Liver (tissue), 9 donors: ENCODE measurements around the gene STAT1. TPM values are rescaled to one million over a fixed set of nuclear protein-coding genes. Genes with fewer than 3 reads are reported as not detected.

Source experiments
- DNase-seq: peaks from one replicate; pipeline ENCODE4 v3.0.0-alpha.2; 2017; ENCODE audit warnings: low spot score
- H3K27ac ChIP-seq, 2 donors: one replicate each; pipeline ENCODE4 v1.7.0; 2013; ENCODE audit warnings: inconsistent platforms in 2 of 2, low read length in 2 of 2, control low read depth in 1 of 2, low read depth in 1 of 2, mild to moderate bottlenecking in 1 of 2
- H3K27me3 ChIP-seq, 4 donors: one replicate each; pipeline versions ENCODE4 v1.6.1 to v1.7.0; 2013; ENCODE audit warnings: low read length in 3 of 4, inconsistent platforms in 1 of 4, mild to moderate bottlenecking in 1 of 4, moderate library complexity in 1 of 4; ENCODE audit not compliant: control insufficient read depth in 4 of 4, insufficient read depth in 4 of 4
- H3K36me3 ChIP-seq, 4 donors: one replicate each; pipeline versions ENCODE4 v1.6.1 to v1.7.0; 2013; ENCODE audit warnings: low read length in 3 of 4, mild to moderate bottlenecking in 3 of 4, low read depth in 1 of 4, moderate library complexity in 1 of 4; ENCODE audit not compliant: control insufficient read depth in 4 of 4, insufficient read depth in 3 of 4
- H3K4me1 ChIP-seq, 4 donors: one replicate each; pipeline versions ENCODE4 v1.6.1 to v1.7.0; 2013; ENCODE audit warnings: low read length in 3 of 4, mild to moderate bottlenecking in 3 of 4, moderate library complexity in 1 of 4; ENCODE audit not compliant: control insufficient read depth in 4 of 4, insufficient read depth in 4 of 4
- H3K4me3 ChIP-seq, 3 donors: one replicate each; pipeline versions ENCODE4 v1.6.1 to v1.7.0; 2013; ENCODE audit warnings: low read length in 3 of 3, control low read depth in 1 of 3, low read depth in 1 of 3, mild to moderate bottlenecking in 1 of 3
- H3K9ac ChIP-seq, 2 donors: one replicate each; pipeline ENCODE4 v1.7.0; 2013; ENCODE audit warnings: low read length in 2 of 2, mild to moderate bottlenecking in 2 of 2, moderate library complexity in 2 of 2, control low read depth in 1 of 2, low read depth in 1 of 2
- H3K9me3 ChIP-seq, 4 donors: one replicate each; pipeline versions ENCODE4 v1.6.1 to v1.7.0; 2013; ENCODE audit warnings: low read length in 3 of 4; ENCODE audit not compliant: control insufficient read depth in 4 of 4
- ATF3 ChIP-seq: IDR thresholded peaks from 2 replicates; pipeline ENCODE4 v1.6.1; 2016; ENCODE audit warnings: antibody characterized with exemption
- CTCF ChIP-seq: fragments of 150-350 bp; IDR thresholded peaks from 2 replicates; pipeline ENCODE4 v1.5.1; 2017; ENCODE audit warnings: improper control_type of control experiment, low read depth, low read length; ENCODE audit not compliant: missing input control
- FOXA1 ChIP-seq: IDR thresholded peaks from 2 replicates; pipeline ENCODE4 v1.6.1; 2016; ENCODE audit warnings: antibody characterized with exemption
- FOXA2 ChIP-seq: IDR thresholded peaks from 2 replicates; pipeline ENCODE4 v1.6.1; 2016; ENCODE audit warnings: antibody characterized with exemption
- JUND ChIP-seq, 2 donors: IDR thresholded peaks; 2 replicates each; pipeline ENCODE4 v1.6.1; 2016; ENCODE audit warnings: antibody characterized with exemption in 2 of 2
- NR2F2 ChIP-seq: IDR thresholded peaks from 2 replicates; pipeline ENCODE4 v1.6.1; 2016; ENCODE audit warnings: antibody characterized with exemption
- RAD21 ChIP-seq, 2 donors: IDR thresholded peaks; 2 replicates each; pipeline ENCODE4 v1.6.1; 2016; ENCODE audit warnings: antibody characterized with exemption in 2 of 2, mild to moderate bottlenecking in 2 of 2
- REST ChIP-seq: IDR thresholded peaks from 2 replicates; pipeline ENCODE4 v1.6.1; 2016; ENCODE audit warnings: antibody characterized with exemption, mild to moderate bottlenecking
- TAF1 ChIP-seq: conservative IDR thresholded peaks from 2 replicates; pipeline ENCODE4 v1.6.1; 2016; ENCODE audit warnings: antibody characterized with exemption, mild to moderate bottlenecking
- whole genome bisulfite sequencing: extraction: QIAGEN DNeasy Blood & Tissue Kit; methylation state at CpG from one replicate; pipeline ENCODE4 v1.1.7; 2013; 5-methylcytosine and 5-hydroxymethylcytosine counted together
- polyA plus RNA-seq, 2 donors: library from polyadenylated mRNA; stranded (reverse) in 1 of 2; unstranded in 1 of 2; fragments of 200-250 nt in 1 of 2; fragments of >200 nt in 1 of 2; fragmentation: Nextera tagmentation in 1 of 2; extraction: Ambion mirVana in 1 of 2; gene quantifications; one replicate each; pipeline versions ENCODE4 v1.2.1 to v1.2.3, GENCODE V29; 2013 to 2015
- total RNA-seq, 2 donors: library from RNA; depleted of rRNA; stranded (reverse); fragments of >200 nt; gene quantifications; one replicate each; pipeline ENCODE4 v1.2.3, GENCODE V29; 2014
- donor health status: healthy.
- donor health status: healthy.
- donor health status: healthy.
- donor health status: healthy.
- donor health status: healthy.

The STAT1 gene
- total and polyA plus RNA-seq, 4 donors = 26.2 to 78.7 (median 45.6) TPM

GRCh38 chr2:190930411-190930810 is 83.6 kb downstream of the STAT1 start:
- H3K4me3 ChIP-seq = no peak overlapping the region
- H3K36me3 ChIP-seq = peaks cover 0 to 4% (median 0%) of the 10 kb centered on the region in 4 donors
- H3K9me3 ChIP-seq = no peaks in the 10 kb centered on the region
- no peak overlapping the region for H3K9ac ChIP-seq
- H3K4me1 ChIP-seq = no peaks in the 10 kb centered on the region
- no peaks in the 10 kb centered on the region for H3K27me3 ChIP-seq
- H3K27ac ChIP-seq = no peak overlapping the region
- no peak for TF ChIP-seq FOXA2
- no peak for TF ChIP-seq JUND (IDR thresholded peaks at IDR 0.05)
- TF ChIP-seq FOXA1 = no peak
- no peak for TF ChIP-seq RAD21 (IDR thresholded peaks at IDR 0.05)
- 94% methylated on average over 3 of the region's 3 CpGs for WGBS
- no peak for DNase-seq

- H3K4me3 ChIP-seq = no peak overlapping the region
- H3K27me3 ChIP-seq = no peaks in the 10 kb centered on the region
- H3K4me1 ChIP-seq = no peaks in the 10 kb centered on the region
- TF ChIP-seq FOXA2 (no peak), TAF1 (no peak), JUND (IDR thresholded peaks at IDR 0.05) (no peak), CTCF (no peak)
- no peak overlapping the region for H3K9ac ChIP-seq
- WGBS = 93% methylated on average over 7 of the region's 7 CpGs
- H3K36me3 ChIP-seq = peaks cover 0 to 4% (median 0%) of the 10 kb centered on the region in 4 donors
- no peak for DNase-seq
- no peaks in the 10 kb centered on the region for H3K9me3 ChIP-seq
- no peak overlapping the region for H3K27ac ChIP-seq
These were observed 84.1 kb downstream of the STAT1 start for GRCh38 chr2:190929919-190930318.

GRCh38 chr2:190927301-190927700 is 86.7 kb downstream of the STAT1 start:
- Histone ChIP-seq H3K9me3 (no peaks in the 10 kb centered on the region), H3K36me3 (peaks cover 0 to 4% (median 0%) of the 10 kb centered on the region in 4 donors), H3K9ac (no peak overlapping the region), H3K4me1 (no peaks in the 10 kb centered on the region), H3K27me3 (no peaks in the 10 kb centered on the region), H3K27ac (no peak overlapping the region), H3K4me3 (no peak overlapping the region)
- no peak for DNase-seq
- 87% methylated on average over 2 of the region's 2 CpGs for whole genome bisulfite sequencing
- TF ChIP-seq REST = no peak
- no peak for TF ChIP-seq FOXA2
- no peak for TF ChIP-seq ATF3
- no peak for TF ChIP-seq TAF1
- no peak for TF ChIP-seq NR2F2
